ENCODE results near the gene MAP3K10. TPM values are rescaled to one million over a fixed set of nuclear protein-coding genes. Genes with fewer than 3 reads are reported as not detected.
A peak's percentile ranks its signal among the peaks of the same experiment; 100 is the strongest.

MAP3K10 gene
- total and polyA plus RNA-seq, 2 of the 4 experiments (the other 2 are of a cell fraction) = 1.8 to 5.5 TPM

DNA sequence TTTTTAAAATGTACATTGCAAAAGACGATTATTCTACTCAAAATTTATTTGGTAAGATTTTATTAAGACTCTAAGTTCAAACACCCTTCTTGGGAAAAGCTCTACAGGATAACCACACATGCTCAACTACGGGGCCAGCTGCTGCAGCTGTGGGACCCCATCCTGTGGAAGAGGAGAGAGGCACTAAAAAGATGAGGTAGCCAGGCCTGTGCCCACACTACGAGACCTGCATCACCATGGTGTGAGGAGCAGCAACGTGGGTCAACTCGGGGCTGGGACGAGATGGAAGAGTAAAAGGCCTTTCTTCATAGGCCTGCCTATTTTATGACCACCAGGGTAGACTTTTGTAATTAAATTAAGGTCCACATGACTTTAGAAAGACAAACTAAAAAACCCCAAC is 39.8 kb downstream of the MAP3K10 start:
- Histone ChIP-seq H2AK9ac (replicated peaks; ENCODE audit: low read depth, low read length, poor library complexity) (no peak overlapping the region), H3K23ac (ENCODE audit: low read depth, low read length) (no peak overlapping the region), H2AK5ac (ENCODE audit: low read depth, low read length) (no peak overlapping the region), H4K20me1 (ENCODE audit: insufficient read depth, low read length) (no peaks in the 10 kb centered on the region), H2BK20ac (ENCODE audit: low read depth, low read length) (no peak overlapping the region), H2BK120ac (ENCODE audit: low read depth, low read length) (no peak overlapping the region), H4K91ac (ENCODE audit: insufficient read depth, low read depth, low read length) (no peak overlapping the region; the same call in 1 of the 2 replicates), H3K18ac (ENCODE audit: low read depth, low read length) (no peak overlapping the region), H2AFZ (replicated peaks; ENCODE audit: low read length, poor library complexity) (no peak overlapping the region), H4K8ac (ENCODE audit: low read depth in 2 of 2, low read length in 2 of 2) (peak overlapping the region; percentile 80 to 89; a peak in 3 of 4 replicates), H3K4me2 (ENCODE audit: low read depth, low read length) (no peak overlapping the region), H3K56ac (ENCODE audit: extremely low read depth, insufficient read depth, low read length) (no peak overlapping the region), H3K27me3 (ENCODE audit: control insufficient read depth, insufficient read depth, low read length) (no peaks in the 10 kb centered on the region), H3K36me3 (ENCODE audit: control insufficient read depth, insufficient read depth, low read length) (peaks cover 21% of the 10 kb centered on the region), H3K14ac (replicated peaks; ENCODE audit: low read depth, low read length) (peak overlapping the region; percentile 37; the same call in 1 of the 2 replicates), H3K4ac (ENCODE audit: low read depth, low read length) (peak overlapping the region; percentile 40), H3K9ac (ENCODE audit: low read depth, low read length) (no peak overlapping the region), H3K4me3 (ENCODE audit: insufficient read depth, low read depth, low read length) (no peak overlapping the region), H3K4me1 (ENCODE audit: control insufficient read depth, insufficient read depth, low read length) (peaks cover 14% of the 10 kb centered on the region), H3K9me3 (ENCODE audit: control insufficient read depth, insufficient read depth, low read length) (no peaks in the 10 kb centered on the region), H3K27ac (ENCODE audit: insufficient read depth, low read length) (no peak overlapping the region), H3K9me1 (ENCODE audit: insufficient read depth, low read length) (peaks cover 13% of the 10 kb centered on the region), H2BK15ac (ENCODE audit: low read depth, low read length) (no peak overlapping the region), H3K79me1 (ENCODE audit: low read depth in 1 of 2, low read length in 2 of 2) (0 out of 4 replicates have a peak, but pooled peaks cover 4 to 7% of the 10 kb centered on the region in 2 experiments), H4K5ac (ENCODE audit: low read depth, low read length) (peak overlapping the region; percentile 81; the same call in 1 of the 2 replicates), H2BK5ac (ENCODE audit: low read depth, low read length, poor library complexity, severe bottlenecking) (peak overlapping the region; percentile 60)
- no peak for DNase-seq
- CTCF ChIA-PET = no interaction called here
- no TSS peak for BruUV-seq (replicated peaks)
- in situ Hi-C loops (cut with MboI; ENCODE audit: low sequenced_read_pairs) = no loop called here
- ATAC-seq (ENCODE audit: low read depth) = no peak
- TF ChIP-seq CHD1 (IDR thresholded peaks at IDR 0.05; ENCODE audit: low read depth, low read length) = no peak
- WGBS, 2 experiments (ENCODE audit: extremely low coverage in 2 of 2, insufficient read length in 1 of 2) = no CpG with 5 or more reads among the region's 6 CpGs
- intact Hi-C loops (cut with micrococcal nuclease) = no loop called here
- dilution Hi-C loops (cut with HindIII; ENCODE audit: low sequenced_read_pairs, unreplicated experiment) = no loop called here
- POLR2A ChIA-PET (ENCODE audit: unreplicated experiment) = no interaction called here
